OCI-LY1 (cell line): Measurements from ENCODE around the gene STEAP3.

Source experiments
- H2AFZ ChIP-seq: fragments of 200-600 bp; sonication (generic), shearing (Covaris generic); 2 replicates; pipeline ENCODE4 v1.6.0; 2014; ENCODE audit warnings: antibody characterized with exemption, mild to moderate bottlenecking, low read length
- H3F3A ChIP-seq: fragments of 200-600 bp; sonication (generic), shearing (Covaris generic); 2 replicates; pipeline ENCODE4 v1.6.0; 2014; ENCODE audit warnings: mild to moderate bottlenecking, antibody characterized with exemption, low read length, moderate library complexity; ENCODE audit not compliant: insufficient read depth
- H3K27ac ChIP-seq: fragments of 200-600 bp; sonication (generic); 2 replicates; pipeline ENCODE4 v1.5.1; 2014; ENCODE audit warnings: low read length, mixed run types, mild to moderate bottlenecking, low read depth; ENCODE audit not compliant: poor library complexity, severe bottlenecking
- H3K27me3 ChIP-seq: fragments of 200-600 bp; sonication (generic); 2 replicates; pipeline ENCODE4 v1.6.0; 2014; ENCODE audit warnings: antibody characterized with exemption, mild to moderate bottlenecking, low read length, moderate library complexity; ENCODE audit not compliant: insufficient read depth
- H3K36me3 ChIP-seq: fragments of 200-600 bp; sonication (generic); 2 replicates; pipeline ENCODE4 v1.6.1; 2014; ENCODE audit warnings: mild to moderate bottlenecking, antibody characterized with exemption, low read length, moderate library complexity, mixed read lengths; ENCODE audit not compliant: insufficient read depth
- H3K4me1 ChIP-seq: fragments of 200-600 bp; sonication (generic); 2 replicates; pipeline ENCODE4 v1.5.1; 2014; ENCODE audit warnings: mild to moderate bottlenecking, low read length, moderate library complexity; ENCODE audit not compliant: insufficient read depth, severe bottlenecking
- H3K4me2 ChIP-seq: fragments of 200-600 bp; sonication (generic), shearing (Covaris generic); 2 replicates; pipeline ENCODE4 v1.6.1; 2014; ENCODE audit warnings: low read length
- H3K4me3 ChIP-seq: fragments of 200-600 bp; sonication (generic); 2 replicates; pipeline ENCODE4 v1.5.1; 2014; ENCODE audit warnings: low read length, low read depth, mild to moderate bottlenecking, mixed read lengths; ENCODE audit not compliant: poor library complexity, severe bottlenecking
- H3K79me2 ChIP-seq: fragments of 200-600 bp; shearing (Covaris generic); 2 replicates; pipeline ENCODE4 v1.6.1; 2016; ENCODE audit warnings: mixed run types, low read length, mixed read lengths; ENCODE audit not compliant: insufficient read depth
- H3K9ac ChIP-seq: fragments of 200-600 bp; sonication (generic), shearing (Covaris generic); 2 replicates; pipeline ENCODE4 v1.6.1; 2014; ENCODE audit warnings: mild to moderate bottlenecking, low read length, mixed read lengths
- H3K9me2 ChIP-seq: fragments of 200-600 bp; sonication (generic), shearing (Covaris generic); 2 replicates; pipeline ENCODE4 v1.6.1; 2014; ENCODE audit warnings: low read depth, mild to moderate bottlenecking, low read length, mixed read lengths
- H3K9me3 ChIP-seq: fragments of 200-600 bp; shearing (Covaris generic); 2 replicates; pipeline ENCODE4 v1.6.1; 2014; ENCODE audit warnings: low read length, mixed read lengths
- H4K20me1 ChIP-seq: fragments of 200-600 bp; sonication (generic), shearing (Covaris generic); 2 replicates; pipeline ENCODE4 v1.6.0; 2016; ENCODE audit warnings: mild to moderate bottlenecking, low read length; ENCODE audit not compliant: insufficient read depth
- CTCF ChIP-seq: fragments of 200-600 bp; sonication (generic), shearing (Covaris generic); IDR thresholded peaks from 2 replicates; pipeline ENCODE4 v1.5.1; 2017; ENCODE audit warnings: mild to moderate bottlenecking, antibody characterized with exemption, low read length, moderate library complexity, mixed read lengths
- EZH2 ChIP-seq: fragments of 200-600 bp; sonication (generic), shearing (Covaris generic); IDR thresholded peaks from 2 replicates; pipeline ENCODE4 v1.8.0; 2017; ENCODE audit warnings: borderline replicate concordance, mixed run types, mild to moderate bottlenecking, antibody characterized with exemption, low read length, moderate library complexity, mixed read lengths

Gene STEAP3

GRCh38 chr2:119208791-119209203 lies 14.8 kb upstream of the STEAP3 start:
- Histone ChIP-seq H3K79me2 (no peaks in the 10 kb centered on the region), H3K9ac (no peak overlapping the region), H3K4me1 (no peaks in the 10 kb centered on the region), H3K9me2 (no peaks in the 10 kb centered on the region), H2AFZ (no peak overlapping the region), H3F3A (no peaks in the 10 kb centered on the region), H3K27me3 (no peaks in the 10 kb centered on the region), H3K4me3 (no peak overlapping the region), H3K4me2 (no peak overlapping the region), H4K20me1 (no peaks in the 10 kb centered on the region), H3K36me3 (no peaks in the 10 kb centered on the region), H3K9me3 (no peaks in the 10 kb centered on the region), H3K27ac (no peak overlapping the region)
- no peak for TF ChIP-seq EZH2

GRCh38 chr2:119212139-119212800 lies 11.4 kb upstream of the STEAP3 start:
- no peak overlapping the region for H3K27ac ChIP-seq
- H3K9me3 ChIP-seq: no peaks in the 10 kb centered on the region
- H3K79me2 ChIP-seq: no peaks in the 10 kb centered on the region
- H3K4me3 ChIP-seq: no peak overlapping the region
- H3K27me3 ChIP-seq: no peaks in the 10 kb centered on the region
- H3K4me1 ChIP-seq: no peaks in the 10 kb centered on the region
- no peaks in the 10 kb centered on the region for H4K20me1 ChIP-seq
- H3K4me2 ChIP-seq: no peak overlapping the region
- no peak overlapping the region for H3K9ac ChIP-seq
- H3K36me3 ChIP-seq: no peaks in the 10 kb centered on the region
- no peak overlapping the region for H2AFZ ChIP-seq
- TF ChIP-seq CTCF (no peak), EZH2 (no peak)
- H3F3A ChIP-seq: no peaks in the 10 kb centered on the region
- no peaks in the 10 kb centered on the region for H3K9me2 ChIP-seq

GRCh38 chr2:119214453-119215037 lies 9.1 kb upstream of the STEAP3 start:
- Histone ChIP-seq H3K9ac (no peak overlapping the region), H3K27me3 (no peaks in the 10 kb centered on the region), H3K36me3 (no peaks in the 10 kb centered on the region), H3F3A (no peaks in the 10 kb centered on the region), H3K9me3 (no peaks in the 10 kb centered on the region), H3K27ac (no peak overlapping the region), H3K79me2 (no peaks in the 10 kb centered on the region), H3K4me1 (no peaks in the 10 kb centered on the region), H2AFZ (no peak overlapping the region), H3K4me3 (no peak overlapping the region), H3K4me2 (no peak overlapping the region), H3K9me2 (no peaks in the 10 kb centered on the region), H4K20me1 (no peaks in the 10 kb centered on the region)
- TF ChIP-seq EZH2 (no peak), CTCF (no peak)

GRCh38 chr2:119216994-119217393 lies 6.6 kb upstream of the STEAP3 start:
- Histone ChIP-seq H2AFZ (no peak overlapping the region), H3F3A (no peaks in the 10 kb centered on the region), H4K20me1 (no peaks in the 10 kb centered on the region), H3K9me2 (no peaks in the 10 kb centered on the region), H3K4me2 (no peak overlapping the region), H3K27ac (no peak overlapping the region), H3K79me2 (no peaks in the 10 kb centered on the region), H3K9ac (no peak overlapping the region), H3K9me3 (no peaks in the 10 kb centered on the region), H3K27me3 (no peaks in the 10 kb centered on the region), H3K4me3 (no peak overlapping the region), H3K4me1 (no peaks in the 10 kb centered on the region), H3K36me3 (no peaks in the 10 kb centered on the region)
- TF ChIP-seq CTCF: no peak
- no peak for TF ChIP-seq EZH2
